H9 (cell line): ENCODE data around the gene TNIK. TPM values are rescaled to one million over a fixed set of nuclear protein-coding genes. Genes with fewer than 3 reads are reported as not detected.

Experiments
- DNase-seq: peaks from one replicate; pipeline ENCODE4 v3.0.0-alpha.2; 2017
- H2AFZ ChIP-seq: one replicate; pipeline ENCODE4 v1.6.1; 2013; ENCODE audit warnings: mild to moderate bottlenecking, low read length, control low read depth, moderate library complexity
- H2AK5ac ChIP-seq: 2 replicates; pipeline ENCODE4 v1.6.1; 2013; ENCODE audit warnings: low read length, control low read depth, mixed read lengths; ENCODE audit not compliant: insufficient read length
- H2BK120ac ChIP-seq: one replicate; pipeline ENCODE4 v1.6.1; 2013; ENCODE audit warnings: low read depth, mild to moderate bottlenecking, low read length, control low read depth, inconsistent platforms; ENCODE audit not compliant: poor library complexity, severe bottlenecking
- H2BK12ac ChIP-seq: 2 replicates; pipeline ENCODE4 v1.6.1; 2013; ENCODE audit warnings: low read length, control low read depth, mixed read lengths, low read depth; ENCODE audit not compliant: insufficient read length
- H2BK15ac ChIP-seq: 2 replicates; pipeline ENCODE4 v1.6.1; 2013; ENCODE audit warnings: low read depth, low read length, control low read depth
- H2BK20ac ChIP-seq: one replicate; pipeline ENCODE4 v1.6.1; 2013; ENCODE audit warnings: low read depth, mild to moderate bottlenecking, low read length, control low read depth, inconsistent platforms; ENCODE audit not compliant: poor library complexity, severe bottlenecking
- H2BK5ac ChIP-seq: 2 replicates; pipeline ENCODE4 v1.6.1; 2013; ENCODE audit warnings: low read length, control low read depth, mixed read lengths; ENCODE audit not compliant: insufficient read length
- H3K14ac ChIP-seq: 2 replicates; pipeline ENCODE4 v1.6.1; 2013; ENCODE audit warnings: low read length, control low read depth; ENCODE audit not compliant: insufficient read depth
- H3K18ac ChIP-seq: 2 replicates; pipeline ENCODE4 v1.6.1; 2013; ENCODE audit warnings: low read depth, mild to moderate bottlenecking, mixed read lengths, low read length, control low read depth; ENCODE audit not compliant: insufficient read length
- H3K23ac ChIP-seq: 2 replicates; pipeline ENCODE4 v1.6.1; 2013; ENCODE audit warnings: low read length, control low read depth, mixed read lengths, low read depth; ENCODE audit not compliant: insufficient read length
- H3K23me2 ChIP-seq: 2 replicates; pipeline ENCODE4 v1.6.1; 2013; ENCODE audit warnings: low read depth, mild to moderate bottlenecking, mixed read lengths, low read length, control low read depth; ENCODE audit not compliant: insufficient read length, poor library complexity, severe bottlenecking
- H3K27ac ChIP-seq: 2 replicates; pipeline ENCODE4 v1.5.1; 2013; ENCODE audit warnings: low read length, control low read depth, mixed read lengths, low read depth; ENCODE audit not compliant: insufficient read length
- H3K27me3 ChIP-seq: 2 replicates; pipeline ENCODE4 v1.6.1; 2013; ENCODE audit warnings: low read length, control low read depth, inconsistent platforms; ENCODE audit not compliant: insufficient read depth
- H3K4ac ChIP-seq: 2 replicates; pipeline ENCODE4 v1.6.1; 2013; ENCODE audit warnings: low read depth, mild to moderate bottlenecking, control low read depth, inconsistent platforms, low read length, moderate library complexity
- H3K4me1 ChIP-seq: 2 replicates; pipeline ENCODE4 v1.6.1; 2013; ENCODE audit warnings: low read length, control low read depth, inconsistent platforms; ENCODE audit not compliant: insufficient read depth
- H3K4me2 ChIP-seq: 2 replicates; pipeline ENCODE4 v1.6.1; 2013; ENCODE audit warnings: low read length, control low read depth, mixed read lengths; ENCODE audit not compliant: insufficient read length, insufficient read depth
- H3K56ac ChIP-seq: 2 replicates; pipeline ENCODE4 v1.6.1; 2013; ENCODE audit warnings: low read depth, mild to moderate bottlenecking, mixed read lengths, low read length, control low read depth; ENCODE audit not compliant: insufficient read length
- H3K79me1 ChIP-seq: 2 replicates; pipeline ENCODE4 v1.6.1; 2013; ENCODE audit warnings: low read depth, mild to moderate bottlenecking, moderate library complexity, low read length, control low read depth, inconsistent platforms; ENCODE audit not compliant: insufficient read depth, poor library complexity, severe bottlenecking
- H3K79me2 ChIP-seq: 2 replicates; pipeline ENCODE4 v1.6.1; 2013; ENCODE audit warnings: low read length, control low read depth, inconsistent platforms; ENCODE audit not compliant: insufficient read depth
- H3K9ac ChIP-seq: 2 replicates; pipeline ENCODE4 v1.6.1; 2013; ENCODE audit warnings: low read length, control low read depth, mixed read lengths; ENCODE audit not compliant: insufficient read length; ENCODE audit errors: extremely low read depth
- H3K9me3 ChIP-seq: one replicate; pipeline ENCODE4 v1.6.1; 2013; ENCODE audit warnings: low read depth, low read length, inconsistent platforms; ENCODE audit not compliant: control insufficient read depth
- H3T11ph ChIP-seq: one replicate; pipeline ENCODE4 v1.6.1; 2013; ENCODE audit warnings: mild to moderate bottlenecking, low read length, control low read depth, inconsistent platforms
- H4K20me1 ChIP-seq: one replicate; pipeline ENCODE4 v1.6.1; 2013; ENCODE audit not compliant: control insufficient read depth, insufficient read length, insufficient read depth
- H4K5ac ChIP-seq: 2 replicates; pipeline ENCODE4 v1.6.1; 2013; ENCODE audit warnings: low read depth, mild to moderate bottlenecking, mixed read lengths, low read length, control low read depth; ENCODE audit not compliant: insufficient read length
- H4K8ac ChIP-seq: replicated peaks from 2 replicates; pipeline ENCODE4 v1.6.1; 2013; ENCODE audit warnings: low read length, control low read depth, mixed read lengths, low read depth; ENCODE audit not compliant: insufficient read length
- H4K91ac ChIP-seq: 2 replicates; pipeline ENCODE4 v1.6.1; 2013; ENCODE audit warnings: low read depth, mild to moderate bottlenecking, moderate library complexity, mixed read lengths, low read length, control low read depth; ENCODE audit not compliant: insufficient read length
- H3K27ac Mint-ChIP-seq, 3 experiments: 2 replicates in 2 of 3; 3 replicates in 1 of 3; pipeline ENCODE4 v1.8.0; 2020 to 2021; ENCODE audit warnings: mixed read lengths in 3 of 3, mild to moderate bottlenecking in 1 of 3, moderate library complexity in 1 of 3
- H3K27me3 Mint-ChIP-seq: 2 replicates; pipeline ENCODE4 v1.8.0; 2021; ENCODE audit warnings: low read depth, mild to moderate bottlenecking, moderate library complexity, mixed read lengths
- H3K36me3 Mint-ChIP-seq, 3 experiments: 2 replicates in 2 of 3; 3 replicates in 1 of 3; pipeline ENCODE4 v1.8.0; 2020 to 2021; ENCODE audit warnings: low read depth in 3 of 3, mixed read lengths in 3 of 3; ENCODE audit not compliant: insufficient read depth in 1 of 3
- H3K4me1 Mint-ChIP-seq, 2 experiments: 2 replicates each; pipeline ENCODE4 v1.8.0; 2020; ENCODE audit warnings: mixed read lengths in 2 of 2
- H3K4me3 Mint-ChIP-seq, 2 experiments: 2 replicates in 1 of 2; 3 replicates in 1 of 2; pipeline ENCODE4 v1.8.0; 2020 to 2021; ENCODE audit warnings: mild to moderate bottlenecking in 2 of 2, mixed read lengths in 2 of 2, moderate library complexity in 1 of 2
- H3K9me3 Mint-ChIP-seq, 2 experiments: 2 replicates in 1 of 2; 3 replicates in 1 of 2; pipeline ENCODE4 v1.8.0; 2020; ENCODE audit warnings: mild to moderate bottlenecking in 2 of 2, mixed read lengths in 2 of 2, moderate library complexity in 1 of 2
- WGBS: extraction: QIAGEN DNeasy Blood & Tissue Kit; methylation state at CpG from one replicate; pipeline ENCODE4 v1.1.7; 2013; ENCODE audit warnings: missing lambda C conversion rate, low lambda C conversion rate, mixed read lengths; ENCODE audit not compliant: insufficient read length; ENCODE audit errors: extremely low coverage; 5-methylcytosine and 5-hydroxymethylcytosine counted together
- total RNA-seq: library from RNA; stranded (reverse); gene quantifications from 2 replicates; pipeline ENCODE4 v1.2.1, GENCODE V29; 2021
- TF ChIP-seq, protein P1 (sequence below): fragments of 200-600 bp; sonication (generic); conservative IDR thresholded peaks from 3 replicates; pipeline ENCODE4 v1.8.0; 2021; ENCODE audit warnings: antibody characterized with exemption, mild to moderate bottlenecking

TNIK gene
- total RNA-seq, 1 experiment from 2014 or later = 15.9 TPM

DNA sequence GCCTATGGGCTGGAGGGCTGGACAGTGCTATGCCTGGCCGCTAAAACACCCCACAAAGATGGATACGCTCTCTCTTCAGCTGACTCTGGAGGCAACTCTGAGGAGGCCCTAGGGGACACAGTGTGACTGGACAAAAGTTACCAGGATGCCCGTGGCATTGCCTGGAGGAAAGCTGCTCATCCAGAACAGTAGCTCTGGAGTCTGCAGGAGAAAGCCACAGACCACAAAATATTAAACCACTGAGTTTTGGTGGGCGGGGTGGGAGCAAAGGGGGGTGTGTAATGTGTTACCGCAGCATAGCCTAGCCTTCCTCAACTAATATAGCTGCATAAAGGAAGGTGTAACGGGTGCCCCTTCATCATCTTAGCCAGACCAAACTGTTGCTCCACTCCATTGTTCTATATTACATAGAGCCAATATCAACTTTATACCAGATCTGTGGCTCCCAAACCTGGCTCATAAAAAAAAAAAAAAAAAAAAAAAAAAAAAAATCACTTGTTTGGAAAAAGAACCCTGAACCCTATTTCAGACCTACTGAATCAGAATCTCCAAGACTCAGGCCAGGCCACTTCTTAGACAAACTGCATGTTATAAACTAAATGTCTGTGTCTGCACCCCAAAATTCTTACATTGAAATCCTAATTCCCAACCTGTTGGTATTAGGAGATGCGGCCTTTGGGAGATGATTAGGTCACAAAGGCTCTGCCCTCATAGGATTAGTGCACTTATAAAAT, 132.6 kb downstream of the TNIK start:
- Histone ChIP-seq H3K9me3 (no peaks in the 10 kb centered on the region), H3K14ac (no peak overlapping the region), H4K8ac (no peak overlapping the region), H3K79me1 (no peaks in the 10 kb centered on the region), H2AFZ (no peak overlapping the region), H3K27ac (no peak overlapping the region), H2BK5ac (no peak overlapping the region), H3K23me2 (no peaks in the 10 kb centered on the region), H4K91ac (no peak overlapping the region), H3K56ac (no peak overlapping the region), H3K9ac (no peak overlapping the region), H4K5ac (no peak overlapping the region), H3K23ac (no peak overlapping the region), H3K4ac (no peak overlapping the region), H2BK15ac (no peak overlapping the region), H2BK120ac (no peak overlapping the region), H3K27me3 (no peaks in the 10 kb centered on the region), H3K18ac (no peak overlapping the region), H2BK20ac (no peak overlapping the region), H3K4me1 (peaks cover 5% of the 10 kb centered on the region), H2AK5ac (no peak overlapping the region), H3K79me2 (peaks cover 2% of the 10 kb centered on the region; the same call in 1 of the 2 replicates), H2BK12ac (no peak overlapping the region), H4K20me1 (no peaks in the 10 kb centered on the region), H3K4me2 (no peak overlapping the region), H3T11ph (no peak overlapping the region)
- TF ChIP-seq, protein P1, sequence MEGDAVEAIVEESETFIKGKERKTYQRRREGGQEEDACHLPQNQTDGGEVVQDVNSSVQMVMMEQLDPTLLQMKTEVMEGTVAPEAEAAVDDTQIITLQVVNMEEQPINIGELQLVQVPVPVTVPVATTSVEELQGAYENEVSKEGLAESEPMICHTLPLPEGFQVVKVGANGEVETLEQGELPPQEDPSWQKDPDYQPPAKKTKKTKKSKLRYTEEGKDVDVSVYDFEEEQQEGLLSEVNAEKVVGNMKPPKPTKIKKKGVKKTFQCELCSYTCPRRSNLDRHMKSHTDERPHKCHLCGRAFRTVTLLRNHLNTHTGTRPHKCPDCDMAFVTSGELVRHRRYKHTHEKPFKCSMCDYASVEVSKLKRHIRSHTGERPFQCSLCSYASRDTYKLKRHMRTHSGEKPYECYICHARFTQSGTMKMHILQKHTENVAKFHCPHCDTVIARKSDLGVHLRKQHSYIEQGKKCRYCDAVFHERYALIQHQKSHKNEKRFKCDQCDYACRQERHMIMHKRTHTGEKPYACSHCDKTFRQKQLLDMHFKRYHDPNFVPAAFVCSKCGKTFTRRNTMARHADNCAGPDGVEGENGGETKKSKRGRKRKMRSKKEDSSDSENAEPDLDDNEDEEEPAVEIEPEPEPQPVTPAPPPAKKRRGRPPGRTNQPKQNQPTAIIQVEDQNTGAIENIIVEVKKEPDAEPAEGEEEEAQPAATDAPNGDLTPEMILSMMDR = no peak
- Mint-ChIP-seq H3K36me3 (peaks cover 0 to 8% (median 0%) of the 10 kb centered on the region in 3 experiments; a peak in 1 of 7 replicates), H3K27me3 (no peaks in the 10 kb centered on the region), H3K4me3 (no peak overlapping the region), H3K27ac (no peak overlapping the region), H3K4me1 (peaks cover 17 to 29% of the 10 kb centered on the region in 2 experiments), H3K9me3 (peaks cover 3 to 7% of the 10 kb centered on the region in 2 experiments; a peak in 3 of 5 replicates)
- no CpG with 5 or more reads among the region's 7 CpGs for WGBS
- DNase-seq = no peak
